NCI-H2227 treated with DMSO at 0.1 percent for 48 hours (cell line): ENCODE measurements around the gene OS9.

Source experiments
- DNase-seq: peaks from one replicate; lab custom pipeline; 2025; lab: John Stamatoyannopoulos, UW

OS9 gene

GRCh38 chr12:57769594-57769993 lies 75.7 kb downstream of the OS9 start:
- DNase-seq, result no peak

GRCh38 chr12:57770734-57771133 lies 76.8 kb downstream of the OS9 start:
- DNase-seq, result no peak
